H9 (cell line): Measurements from ENCODE around the gene SIPA1. TPM values are rescaled to one million over a fixed set of nuclear protein-coding genes. Genes with fewer than 3 reads are reported as not detected.
A peak's percentile ranks its signal among the peaks of the same experiment; 100 is the strongest.

Experiments
- DNase-seq: peaks from one replicate; pipeline ENCODE4 v3.0.0-alpha.2; 2017
- H2AFZ ChIP-seq: one replicate; pipeline ENCODE4 v1.6.1; 2013; ENCODE audit warnings: mild to moderate bottlenecking, low read length, control low read depth, moderate library complexity
- H2AK5ac ChIP-seq: 2 replicates; pipeline ENCODE4 v1.6.1; 2013; ENCODE audit warnings: low read length, control low read depth, mixed read lengths; ENCODE audit not compliant: insufficient read length
- H2BK120ac ChIP-seq: one replicate; pipeline ENCODE4 v1.6.1; 2013; ENCODE audit warnings: low read depth, mild to moderate bottlenecking, low read length, control low read depth, inconsistent platforms; ENCODE audit not compliant: poor library complexity, severe bottlenecking
- H2BK12ac ChIP-seq: 2 replicates; pipeline ENCODE4 v1.6.1; 2013; ENCODE audit warnings: low read length, control low read depth, mixed read lengths, low read depth; ENCODE audit not compliant: insufficient read length
- H2BK15ac ChIP-seq: 2 replicates; pipeline ENCODE4 v1.6.1; 2013; ENCODE audit warnings: low read depth, low read length, control low read depth
- H2BK20ac ChIP-seq: one replicate; pipeline ENCODE4 v1.6.1; 2013; ENCODE audit warnings: low read depth, mild to moderate bottlenecking, low read length, control low read depth, inconsistent platforms; ENCODE audit not compliant: poor library complexity, severe bottlenecking
- H2BK5ac ChIP-seq: 2 replicates; pipeline ENCODE4 v1.6.1; 2013; ENCODE audit warnings: low read length, control low read depth, mixed read lengths; ENCODE audit not compliant: insufficient read length
- H3K14ac ChIP-seq: 2 replicates; pipeline ENCODE4 v1.6.1; 2013; ENCODE audit warnings: low read length, control low read depth; ENCODE audit not compliant: insufficient read depth
- H3K18ac ChIP-seq: 2 replicates; pipeline ENCODE4 v1.6.1; 2013; ENCODE audit warnings: low read depth, mild to moderate bottlenecking, mixed read lengths, low read length, control low read depth; ENCODE audit not compliant: insufficient read length
- H3K23ac ChIP-seq: 2 replicates; pipeline ENCODE4 v1.6.1; 2013; ENCODE audit warnings: low read length, control low read depth, mixed read lengths, low read depth; ENCODE audit not compliant: insufficient read length
- H3K23me2 ChIP-seq: 2 replicates; pipeline ENCODE4 v1.6.1; 2013; ENCODE audit warnings: low read depth, mild to moderate bottlenecking, mixed read lengths, low read length, control low read depth; ENCODE audit not compliant: insufficient read length, poor library complexity, severe bottlenecking
- H3K27ac ChIP-seq: 2 replicates; pipeline ENCODE4 v1.5.1; 2013; ENCODE audit warnings: low read length, control low read depth, mixed read lengths, low read depth; ENCODE audit not compliant: insufficient read length
- H3K27me3 ChIP-seq: 2 replicates; pipeline ENCODE4 v1.6.1; 2013; ENCODE audit warnings: low read length, control low read depth, inconsistent platforms; ENCODE audit not compliant: insufficient read depth
- H3K4ac ChIP-seq: 2 replicates; pipeline ENCODE4 v1.6.1; 2013; ENCODE audit warnings: low read depth, mild to moderate bottlenecking, control low read depth, inconsistent platforms, low read length, moderate library complexity
- H3K4me1 ChIP-seq: 2 replicates; pipeline ENCODE4 v1.6.1; 2013; ENCODE audit warnings: low read length, control low read depth, inconsistent platforms; ENCODE audit not compliant: insufficient read depth
- H3K4me2 ChIP-seq: 2 replicates; pipeline ENCODE4 v1.6.1; 2013; ENCODE audit warnings: low read length, control low read depth, mixed read lengths; ENCODE audit not compliant: insufficient read length, insufficient read depth
- H3K56ac ChIP-seq: 2 replicates; pipeline ENCODE4 v1.6.1; 2013; ENCODE audit warnings: low read depth, mild to moderate bottlenecking, mixed read lengths, low read length, control low read depth; ENCODE audit not compliant: insufficient read length
- H3K79me1 ChIP-seq: 2 replicates; pipeline ENCODE4 v1.6.1; 2013; ENCODE audit warnings: low read depth, mild to moderate bottlenecking, moderate library complexity, low read length, control low read depth, inconsistent platforms; ENCODE audit not compliant: insufficient read depth, poor library complexity, severe bottlenecking
- H3K79me2 ChIP-seq: 2 replicates; pipeline ENCODE4 v1.6.1; 2013; ENCODE audit warnings: low read length, control low read depth, inconsistent platforms; ENCODE audit not compliant: insufficient read depth
- H3K9ac ChIP-seq: 2 replicates; pipeline ENCODE4 v1.6.1; 2013; ENCODE audit warnings: low read length, control low read depth, mixed read lengths; ENCODE audit not compliant: insufficient read length; ENCODE audit errors: extremely low read depth
- H3K9me3 ChIP-seq: one replicate; pipeline ENCODE4 v1.6.1; 2013; ENCODE audit warnings: low read depth, low read length, inconsistent platforms; ENCODE audit not compliant: control insufficient read depth
- H3T11ph ChIP-seq: one replicate; pipeline ENCODE4 v1.6.1; 2013; ENCODE audit warnings: mild to moderate bottlenecking, low read length, control low read depth, inconsistent platforms
- H4K20me1 ChIP-seq: one replicate; pipeline ENCODE4 v1.6.1; 2013; ENCODE audit not compliant: control insufficient read depth, insufficient read length, insufficient read depth
- H4K5ac ChIP-seq: 2 replicates; pipeline ENCODE4 v1.6.1; 2013; ENCODE audit warnings: low read depth, mild to moderate bottlenecking, mixed read lengths, low read length, control low read depth; ENCODE audit not compliant: insufficient read length
- H4K8ac ChIP-seq: replicated peaks from 2 replicates; pipeline ENCODE4 v1.6.1; 2013; ENCODE audit warnings: low read length, control low read depth, mixed read lengths, low read depth; ENCODE audit not compliant: insufficient read length
- H4K91ac ChIP-seq: 2 replicates; pipeline ENCODE4 v1.6.1; 2013; ENCODE audit warnings: low read depth, mild to moderate bottlenecking, moderate library complexity, mixed read lengths, low read length, control low read depth; ENCODE audit not compliant: insufficient read length
- H3K27ac Mint-ChIP-seq, 3 experiments: 2 replicates in 2 of 3; 3 replicates in 1 of 3; pipeline ENCODE4 v1.8.0; 2020 to 2021; ENCODE audit warnings: mixed read lengths in 3 of 3, mild to moderate bottlenecking in 1 of 3, moderate library complexity in 1 of 3
- H3K27me3 Mint-ChIP-seq: 2 replicates; pipeline ENCODE4 v1.8.0; 2021; ENCODE audit warnings: low read depth, mild to moderate bottlenecking, moderate library complexity, mixed read lengths
- H3K36me3 Mint-ChIP-seq, 3 experiments: 2 replicates in 2 of 3; 3 replicates in 1 of 3; pipeline ENCODE4 v1.8.0; 2020 to 2021; ENCODE audit warnings: low read depth in 3 of 3, mixed read lengths in 3 of 3; ENCODE audit not compliant: insufficient read depth in 1 of 3
- H3K4me1 Mint-ChIP-seq, 2 experiments: 2 replicates each; pipeline ENCODE4 v1.8.0; 2020; ENCODE audit warnings: mixed read lengths in 2 of 2
- H3K4me3 Mint-ChIP-seq, 2 experiments: 2 replicates in 1 of 2; 3 replicates in 1 of 2; pipeline ENCODE4 v1.8.0; 2020 to 2021; ENCODE audit warnings: mild to moderate bottlenecking in 2 of 2, mixed read lengths in 2 of 2, moderate library complexity in 1 of 2
- H3K9me3 Mint-ChIP-seq, 2 experiments: 2 replicates in 1 of 2; 3 replicates in 1 of 2; pipeline ENCODE4 v1.8.0; 2020; ENCODE audit warnings: mild to moderate bottlenecking in 2 of 2, mixed read lengths in 2 of 2, moderate library complexity in 1 of 2
- WGBS: extraction: QIAGEN DNeasy Blood & Tissue Kit; methylation state at CpG from one replicate; pipeline ENCODE4 v1.1.7; 2013; ENCODE audit warnings: missing lambda C conversion rate, low lambda C conversion rate, mixed read lengths; ENCODE audit not compliant: insufficient read length; ENCODE audit errors: extremely low coverage; 5-methylcytosine and 5-hydroxymethylcytosine counted together
- total RNA-seq: library from RNA; stranded (reverse); gene quantifications from 2 replicates; pipeline ENCODE4 v1.2.1, GENCODE V29; 2021
- TF ChIP-seq, protein P1 (sequence below): fragments of 200-600 bp; sonication (generic); conservative IDR thresholded peaks from 3 replicates; pipeline ENCODE4 v1.8.0; 2021; ENCODE audit warnings: antibody characterized with exemption, mild to moderate bottlenecking

Gene SIPA1
- total RNA-seq, 1 experiment from 2014 or later: 32.0 TPM

DNA sequence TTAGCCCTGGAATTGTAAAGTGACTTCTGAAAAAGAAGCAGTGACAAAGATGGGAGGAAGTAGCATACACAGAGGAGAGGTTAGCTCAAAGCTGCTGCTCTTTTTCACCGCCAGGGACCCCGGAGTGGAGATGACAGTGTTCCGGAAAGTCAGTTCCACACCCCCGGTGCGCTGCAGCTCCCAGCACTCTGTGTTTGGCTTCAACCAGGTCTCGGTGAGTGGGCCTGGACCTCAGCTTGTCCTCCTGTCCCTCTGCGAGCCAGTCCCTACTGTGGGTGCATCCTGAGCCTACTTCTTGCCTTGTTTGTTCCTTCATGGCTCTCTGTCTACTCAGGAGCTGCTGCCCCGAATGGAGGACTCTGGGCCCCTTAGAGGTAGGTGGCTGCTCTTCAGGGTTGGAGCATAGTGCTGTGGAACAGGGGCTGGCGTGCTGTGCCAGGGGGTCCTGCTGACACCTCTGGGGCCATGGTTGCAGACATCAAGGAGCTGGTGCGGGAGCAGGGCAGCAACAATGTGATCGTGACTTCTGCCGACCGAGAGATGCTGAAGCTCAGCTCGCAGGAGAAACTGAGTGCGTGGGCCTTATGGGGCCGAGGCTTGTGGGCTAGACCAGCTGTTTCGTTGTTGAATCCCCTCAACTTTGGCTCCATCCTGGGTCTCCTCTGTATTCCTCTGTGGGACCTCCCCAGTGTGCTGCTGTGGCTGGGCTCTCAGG is 20.6 kb upstream of the SIPA1 start:
- Histone ChIP-seq H3K56ac (no peak overlapping the region), H2BK15ac (no peak overlapping the region), H2BK120ac (no peak overlapping the region), H4K91ac (no peak overlapping the region), H3K4me2 (no peak overlapping the region), H3K4me1 (no peaks in the 10 kb centered on the region; the same call in none of the 2 replicates), H4K5ac (no peak overlapping the region), H3K4ac (no peak overlapping the region), H3K27me3 (no peaks in the 10 kb centered on the region), H3K9me3 (no peaks in the 10 kb centered on the region), H2BK5ac (no peak overlapping the region), H3K14ac (no peak overlapping the region), H4K20me1 (no peaks in the 10 kb centered on the region), H2BK20ac (no peak overlapping the region), H3T11ph (no peak overlapping the region), H2BK12ac (no peak overlapping the region), H2AFZ (no peak overlapping the region), H3K27ac (no peak overlapping the region), H3K18ac (no peak overlapping the region), H3K23ac (no peak overlapping the region), H3K9ac (no peak overlapping the region), H3K79me2 (peaks cover 7% of the 10 kb centered on the region; the same call in 1 of the 2 replicates), H3K23me2 (peaks cover 18% of the 10 kb centered on the region), H2AK5ac (no peak overlapping the region), H3K79me1 (peaks cover 3% of the 10 kb centered on the region), H4K8ac (no peak overlapping the region)
- H3K27ac Mint-ChIP-seq: no peak overlapping the region; a peak in 1 of 7 replicates
- no CpG with 5 or more reads among the region's 17 CpGs for WGBS
- no peak for DNase-seq
- H3K4me3 Mint-ChIP-seq: peak overlapping the region; percentile 92 to 97
- peaks cover 16 to 48% (median 44%) of the 10 kb centered on the region in 3 experiments; a peak in 6 of 7 replicates for H3K36me3 Mint-ChIP-seq
- H3K27me3 Mint-ChIP-seq: peaks cover 3% of the 10 kb centered on the region
- TF ChIP-seq, protein P1, sequence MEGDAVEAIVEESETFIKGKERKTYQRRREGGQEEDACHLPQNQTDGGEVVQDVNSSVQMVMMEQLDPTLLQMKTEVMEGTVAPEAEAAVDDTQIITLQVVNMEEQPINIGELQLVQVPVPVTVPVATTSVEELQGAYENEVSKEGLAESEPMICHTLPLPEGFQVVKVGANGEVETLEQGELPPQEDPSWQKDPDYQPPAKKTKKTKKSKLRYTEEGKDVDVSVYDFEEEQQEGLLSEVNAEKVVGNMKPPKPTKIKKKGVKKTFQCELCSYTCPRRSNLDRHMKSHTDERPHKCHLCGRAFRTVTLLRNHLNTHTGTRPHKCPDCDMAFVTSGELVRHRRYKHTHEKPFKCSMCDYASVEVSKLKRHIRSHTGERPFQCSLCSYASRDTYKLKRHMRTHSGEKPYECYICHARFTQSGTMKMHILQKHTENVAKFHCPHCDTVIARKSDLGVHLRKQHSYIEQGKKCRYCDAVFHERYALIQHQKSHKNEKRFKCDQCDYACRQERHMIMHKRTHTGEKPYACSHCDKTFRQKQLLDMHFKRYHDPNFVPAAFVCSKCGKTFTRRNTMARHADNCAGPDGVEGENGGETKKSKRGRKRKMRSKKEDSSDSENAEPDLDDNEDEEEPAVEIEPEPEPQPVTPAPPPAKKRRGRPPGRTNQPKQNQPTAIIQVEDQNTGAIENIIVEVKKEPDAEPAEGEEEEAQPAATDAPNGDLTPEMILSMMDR: no peak
- H3K9me3 Mint-ChIP-seq: no peaks in the 10 kb centered on the region
- peaks cover 12 to 18% of the 10 kb centered on the region in 2 experiments for H3K4me1 Mint-ChIP-seq
